GM10266 (cell line): ENCODE measurements around the gene USP26.
"Not testable (repeated sequence)": the region's sequence is repeated elsewhere in the genome, so short reads cannot be mapped to it uniquely, and the experiment has no call there.

Experiments used
- DNase-seq: peaks from one replicate; pipeline ENCODE4 v3.0.0; 2012; ENCODE audit errors: extremely low spot score
- TF ChIP-seq, protein P1 (sequence below): IDR thresholded peaks from 2 replicates; pipeline ENCODE4 v1.5.1; 2012; ENCODE audit warnings: mild to moderate bottlenecking, low read depth; ENCODE audit not compliant: control insufficient read depth, insufficient read depth; ENCODE audit errors: missing control alignments

The USP26 gene

DNA sequence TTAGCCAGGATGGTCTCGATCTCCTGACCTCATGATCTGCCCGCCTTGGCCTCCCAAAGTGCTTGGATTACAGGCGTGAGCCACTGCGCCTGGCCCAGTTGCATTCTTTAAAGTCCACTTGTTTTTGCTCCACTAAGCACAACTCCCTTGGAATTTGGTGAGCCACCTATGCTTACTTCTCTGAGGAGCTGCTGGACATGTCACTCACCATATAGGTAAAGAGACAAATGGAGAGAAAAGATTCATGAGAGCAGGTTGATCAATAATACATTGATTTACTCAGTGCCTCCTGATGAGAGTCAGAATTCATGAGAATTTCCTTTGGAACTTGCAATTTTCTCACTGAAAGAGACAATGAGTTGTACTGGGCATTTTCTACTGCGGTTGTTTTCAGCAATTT, 48.2 kb downstream of the USP26 start:
- TF ChIP-seq, protein P1, sequence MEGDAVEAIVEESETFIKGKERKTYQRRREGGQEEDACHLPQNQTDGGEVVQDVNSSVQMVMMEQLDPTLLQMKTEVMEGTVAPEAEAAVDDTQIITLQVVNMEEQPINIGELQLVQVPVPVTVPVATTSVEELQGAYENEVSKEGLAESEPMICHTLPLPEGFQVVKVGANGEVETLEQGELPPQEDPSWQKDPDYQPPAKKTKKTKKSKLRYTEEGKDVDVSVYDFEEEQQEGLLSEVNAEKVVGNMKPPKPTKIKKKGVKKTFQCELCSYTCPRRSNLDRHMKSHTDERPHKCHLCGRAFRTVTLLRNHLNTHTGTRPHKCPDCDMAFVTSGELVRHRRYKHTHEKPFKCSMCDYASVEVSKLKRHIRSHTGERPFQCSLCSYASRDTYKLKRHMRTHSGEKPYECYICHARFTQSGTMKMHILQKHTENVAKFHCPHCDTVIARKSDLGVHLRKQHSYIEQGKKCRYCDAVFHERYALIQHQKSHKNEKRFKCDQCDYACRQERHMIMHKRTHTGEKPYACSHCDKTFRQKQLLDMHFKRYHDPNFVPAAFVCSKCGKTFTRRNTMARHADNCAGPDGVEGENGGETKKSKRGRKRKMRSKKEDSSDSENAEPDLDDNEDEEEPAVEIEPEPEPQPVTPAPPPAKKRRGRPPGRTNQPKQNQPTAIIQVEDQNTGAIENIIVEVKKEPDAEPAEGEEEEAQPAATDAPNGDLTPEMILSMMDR, result no peak
- DNase-seq, result no peak

DNA sequence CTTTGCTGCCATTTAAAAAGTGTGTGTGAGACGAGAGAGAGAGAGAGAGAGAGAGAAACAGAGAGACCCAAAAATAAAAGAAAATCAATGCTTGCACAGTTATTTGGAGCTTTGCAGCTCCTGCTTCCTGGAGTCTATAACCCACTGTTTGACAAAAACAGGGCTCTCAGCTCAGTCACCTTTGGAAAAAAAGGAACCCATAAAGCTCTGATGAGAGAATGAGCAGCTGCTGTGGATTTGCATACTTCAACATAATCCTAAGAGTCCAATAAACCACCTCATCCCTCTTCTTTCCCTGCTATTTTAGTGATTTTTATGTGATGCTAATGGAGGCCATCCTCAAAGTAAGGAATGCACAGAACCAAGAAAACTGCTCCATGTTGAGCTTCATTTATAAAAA, 50.3 kb downstream of the USP26 start:
- no peak for DNase-seq

DNA sequence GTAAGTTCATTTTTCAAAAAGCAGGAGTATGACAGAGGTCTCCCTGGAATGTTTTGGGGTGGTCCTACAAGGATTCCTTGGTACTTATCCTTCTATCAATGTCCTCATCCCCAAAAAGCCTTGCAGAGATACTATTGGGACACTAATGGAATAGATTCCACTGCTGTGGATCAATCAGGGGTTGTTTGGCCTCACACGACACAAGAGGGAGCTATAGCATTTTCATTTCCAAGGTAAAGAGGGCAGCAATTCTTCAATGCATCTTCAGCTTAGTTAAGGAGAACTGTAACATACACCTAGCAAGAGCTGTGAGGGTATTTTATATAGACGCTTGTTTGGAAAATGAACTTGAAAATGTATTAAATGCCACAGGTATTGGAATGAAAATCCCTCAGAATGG, 50.9 kb downstream of the USP26 start:
- TF ChIP-seq, protein P1, result no peak
- DNase-seq, result no peak

More for the DNA sequence above, 50.3 kb downstream of the USP26 start:
- TF ChIP-seq, protein P1, result no peak

DNA sequence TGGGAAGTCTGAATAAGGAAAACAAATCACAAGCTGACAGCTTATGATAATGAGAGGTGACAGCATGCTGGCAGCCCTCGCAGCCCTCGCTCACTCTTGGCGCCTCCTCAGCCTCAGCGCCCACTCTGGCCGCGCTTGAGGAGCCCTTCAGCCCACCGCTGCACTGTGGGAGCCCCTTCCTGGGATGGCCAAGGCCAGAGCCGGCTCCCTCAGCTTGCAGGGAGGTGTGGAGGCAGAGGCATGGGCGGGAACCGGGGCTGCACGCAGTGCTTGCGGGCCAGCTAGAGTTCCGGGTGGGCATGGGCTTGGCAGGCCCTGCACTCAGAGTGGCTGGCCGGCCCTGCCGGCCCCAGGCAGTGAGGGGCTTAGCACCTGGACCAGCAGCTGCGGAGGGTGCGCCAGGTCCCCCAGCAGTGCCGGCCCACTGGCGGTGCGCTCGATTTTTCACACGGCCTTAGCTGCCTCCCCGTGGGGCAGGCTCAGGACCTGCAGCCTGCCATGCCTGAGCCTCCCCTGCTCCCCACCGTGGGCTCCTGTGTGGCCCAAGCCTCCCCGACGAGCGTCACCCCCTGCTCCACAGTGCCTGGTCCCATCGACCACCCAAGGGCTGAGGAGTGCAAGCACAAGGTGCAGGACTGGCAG, 52.6 kb downstream of the USP26 start:
- DNase-seq, result not testable (repeated sequence)

DNA sequence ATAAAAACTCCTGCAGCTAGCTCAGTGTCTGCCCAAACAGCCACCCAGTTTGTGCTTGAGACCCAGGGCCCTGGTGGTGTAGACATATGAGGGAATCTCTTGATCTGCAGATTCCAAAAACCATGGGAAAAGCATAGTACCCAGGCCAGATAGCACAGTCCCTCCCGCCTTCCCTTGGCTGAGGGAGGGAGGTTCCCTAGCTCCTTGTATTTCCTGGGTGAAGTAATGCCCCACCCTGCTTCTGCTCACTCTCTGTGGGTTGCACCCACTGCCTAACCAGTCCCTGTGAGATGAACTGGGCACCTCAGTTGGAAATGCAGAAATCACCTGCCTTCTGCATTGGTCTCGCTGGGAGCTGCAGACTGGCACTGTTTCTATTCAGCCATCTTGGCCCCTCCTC, 54.6 kb downstream of the USP26 start:
- no peak for DNase-seq
- TF ChIP-seq, protein P1, result no peak

DNA sequence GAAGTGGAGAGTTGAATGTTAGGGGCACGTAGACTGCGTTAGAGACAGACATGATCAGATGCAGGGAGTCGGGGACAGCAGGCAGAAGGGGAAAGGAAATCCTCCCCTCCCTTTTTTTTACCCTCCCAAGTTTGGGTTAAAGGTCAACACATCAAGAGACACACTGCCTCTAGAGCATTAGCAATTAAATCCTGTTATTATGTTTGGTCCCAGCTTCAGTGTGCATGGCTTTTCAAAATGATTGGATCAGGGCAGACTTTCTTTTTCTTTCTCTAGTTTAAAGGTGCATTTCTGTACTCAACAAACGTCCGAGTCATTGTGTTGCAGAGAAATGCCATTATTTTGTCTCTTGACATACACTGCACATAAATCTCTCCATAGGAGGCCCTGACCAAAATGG, 63.9 kb downstream of the USP26 start:
- TF ChIP-seq, protein P1, result no peak
- DNase-seq, result no peak

DNA sequence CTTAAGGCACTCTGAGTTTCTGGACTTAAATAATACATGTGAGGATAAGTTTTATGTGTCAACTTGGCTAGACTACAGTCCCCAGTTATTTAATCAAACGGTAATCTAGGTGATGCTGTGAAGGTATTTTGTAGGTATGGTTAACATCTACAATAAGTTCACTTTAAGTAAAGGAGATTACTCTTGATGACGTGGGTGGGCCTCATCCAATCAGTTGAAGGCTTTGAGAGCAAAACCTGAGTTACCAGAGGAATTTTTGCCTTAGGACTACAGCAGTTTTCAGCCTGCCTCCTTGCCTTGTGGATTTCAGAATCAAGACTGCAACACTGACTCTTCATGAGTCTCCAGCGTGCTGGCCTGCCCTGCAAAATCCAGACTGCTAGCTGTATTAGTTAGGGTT, 78.7 kb downstream of the USP26 start:
- TF ChIP-seq, protein P1, result no peak
- DNase-seq, result no peak

DNA sequence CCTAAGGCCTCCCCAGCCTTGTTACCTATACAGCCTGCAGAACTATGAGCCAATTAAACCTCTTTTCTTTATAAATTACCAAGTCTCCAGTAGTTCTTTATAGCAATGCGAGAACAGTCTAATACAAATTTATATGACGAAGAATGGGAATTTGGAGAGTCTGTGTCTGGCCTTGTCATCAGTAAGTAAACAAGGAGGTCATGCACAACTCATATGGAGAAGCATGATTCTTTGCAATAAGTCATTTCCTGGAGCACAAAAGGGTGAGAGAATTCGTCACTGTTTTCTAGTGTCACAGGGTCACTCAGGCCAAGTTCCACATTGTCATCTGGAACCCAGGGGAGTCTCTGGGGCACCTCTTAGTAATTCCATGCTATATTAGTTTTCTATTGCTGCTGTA, 89.5 kb downstream of the USP26 start:
- TF ChIP-seq, protein P1, result no peak
- DNase-seq, result no peak
